ENCODE data around the gene OR51E1. TPM values are rescaled to one million over a fixed set of nuclear protein-coding genes. Genes with fewer than 3 reads are reported as not detected.

The OR51E1 gene
- total and polyA plus RNA-seq, 7 experiments from 2014 or later = not detected

DNA sequence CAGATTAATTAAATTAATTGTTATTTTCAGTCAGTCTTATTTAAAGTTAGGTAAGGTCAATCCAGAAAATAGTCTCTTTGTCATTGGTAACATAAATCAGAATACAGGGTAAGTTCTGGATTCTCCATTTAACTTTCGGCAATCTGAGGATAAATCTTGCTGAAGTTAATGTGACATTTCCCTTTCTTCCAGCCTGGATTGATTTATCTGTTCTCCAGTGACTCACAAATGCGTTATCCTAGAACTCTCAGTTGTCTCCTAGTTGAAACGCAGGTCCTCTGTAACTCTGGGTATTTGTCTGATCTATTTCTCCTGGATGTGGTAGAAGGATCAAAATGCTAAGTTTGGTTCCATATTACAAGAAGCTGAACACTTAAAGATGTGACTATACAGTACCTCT, 21.0 kb downstream of the OR51E1 start:
- Histone ChIP-seq H3K27ac (ENCODE audit: low read depth, low read length) (no peak overlapping the region), H3K9me3 (ENCODE audit: control insufficient read depth in 2 of 3, low read length in 3 of 3) (no peaks in the 10 kb centered on the region), H3K4me1 (ENCODE audit: control insufficient read depth in 2 of 2, insufficient read depth in 2 of 2, low read length in 2 of 2) (no peaks in the 10 kb centered on the region), H3K27me3 (ENCODE audit: control insufficient read depth in 2 of 2, insufficient read depth in 2 of 2, low read length in 2 of 2) (no peaks in the 10 kb centered on the region), H3K36me3 (ENCODE audit: control insufficient read depth in 2 of 3, insufficient read depth in 3 of 3, low read length in 3 of 3) (no peaks in the 10 kb centered on the region), H3K4me3 (ENCODE audit: low read length) (no peak overlapping the region)
- H3K27ac Mint-ChIP-seq = no peak overlapping the region
- no peaks in the 10 kb centered on the region for H3K9me3 Mint-ChIP-seq
- CTCF ChIA-PET = no interaction called here
- POLR2A ChIA-PET = no interaction called here
- H3K27me3 Mint-ChIP-seq = peaks cover 18 to 32% (median 22%) of the 10 kb centered on the region in 5 donors
- no peaks in the 10 kb centered on the region for H3K4me1 Mint-ChIP-seq
- intact Hi-C loops (cut with micrococcal nuclease) = no loop called here
- peaks cover 0 to 5% (median 0%) of the 10 kb centered on the region in 5 donors for H3K36me3 Mint-ChIP-seq
- no peak for DNase-seq
- no peak for ATAC-seq
- no peak overlapping the region for H3K4me3 Mint-ChIP-seq

DNA sequence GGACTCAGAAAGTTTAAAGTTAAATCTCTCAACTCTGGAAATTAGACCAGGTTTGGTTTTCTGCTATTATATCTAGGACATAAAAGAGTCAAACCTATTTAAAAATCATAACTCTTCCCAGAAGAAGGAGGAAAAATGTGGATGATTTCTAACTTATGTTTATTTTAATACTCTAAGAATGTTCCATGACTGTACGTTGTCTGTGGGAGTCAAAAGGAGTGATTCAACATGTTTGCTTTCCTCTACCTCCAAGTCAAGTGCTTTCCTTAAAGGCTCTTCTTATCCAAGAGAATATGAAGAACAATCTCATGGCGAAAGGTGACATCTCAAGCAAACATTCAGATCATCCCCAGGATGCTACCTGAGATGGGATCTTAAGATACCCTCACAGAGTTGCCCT, 21.6 kb downstream of the OR51E1 start:
- Histone ChIP-seq H3K4me3 (ENCODE audit: low read length) (no peak overlapping the region), H3K27me3 (ENCODE audit: control insufficient read depth in 2 of 2, insufficient read depth in 2 of 2, low read length in 2 of 2) (no peaks in the 10 kb centered on the region), H3K4me1 (ENCODE audit: control insufficient read depth in 2 of 2, insufficient read depth in 2 of 2, low read length in 2 of 2) (no peaks in the 10 kb centered on the region), H3K36me3 (ENCODE audit: control insufficient read depth in 2 of 3, insufficient read depth in 3 of 3, low read length in 3 of 3) (no peaks in the 10 kb centered on the region), H3K27ac (ENCODE audit: low read depth, low read length) (no peak overlapping the region), H3K9me3 (ENCODE audit: control insufficient read depth in 2 of 3, low read length in 3 of 3) (no peaks in the 10 kb centered on the region)
- no peaks in the 10 kb centered on the region for H3K4me1 Mint-ChIP-seq
- POLR2A ChIA-PET = no interaction called here
- DNase-seq = no peak
- CTCF ChIA-PET = no interaction called here
- H3K9me3 Mint-ChIP-seq = no peaks in the 10 kb centered on the region
- H3K36me3 Mint-ChIP-seq = peaks cover 0 to 5% (median 0%) of the 10 kb centered on the region in 5 donors
- intact Hi-C loops (cut with micrococcal nuclease) = no loop called here
- H3K4me3 Mint-ChIP-seq = no peak overlapping the region
- H3K27me3 Mint-ChIP-seq = peaks cover 16 to 32% (median 22%) of the 10 kb centered on the region in 5 donors
- no peak for ATAC-seq
- no peak overlapping the region for H3K27ac Mint-ChIP-seq

DNA sequence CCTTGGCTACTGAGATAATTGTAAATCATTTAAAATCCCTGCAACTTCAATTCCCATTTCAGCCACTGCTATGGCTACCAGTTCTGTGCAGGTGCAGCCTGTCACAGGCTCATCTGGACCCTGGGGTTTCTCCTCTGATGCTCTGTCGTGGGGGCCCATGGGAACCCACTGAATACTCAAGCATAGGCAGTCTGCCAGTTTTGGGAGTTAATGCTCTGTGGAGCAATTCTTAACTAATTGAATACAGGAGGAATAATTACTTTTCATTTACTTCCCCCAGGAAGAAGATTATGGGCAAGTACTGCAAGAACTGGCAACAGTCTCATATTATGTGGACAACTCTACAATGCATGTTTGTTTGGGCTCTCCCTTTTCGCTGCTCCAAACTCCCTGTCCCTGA, 28.0 kb downstream of the OR51E1 start:
- Histone ChIP-seq H3K9me3 (ENCODE audit: control insufficient read depth in 2 of 3, low read length in 3 of 3) (no peaks in the 10 kb centered on the region), H3K4me1 (ENCODE audit: control insufficient read depth in 2 of 2, insufficient read depth in 2 of 2, low read length in 2 of 2) (no peaks in the 10 kb centered on the region), H3K27ac (ENCODE audit: low read depth, low read length) (no peak overlapping the region), H3K4me3 (ENCODE audit: low read length) (no peak overlapping the region), H3K36me3 (ENCODE audit: control insufficient read depth in 2 of 3, insufficient read depth in 3 of 3, low read length in 3 of 3) (no peaks in the 10 kb centered on the region), H3K27me3 (ENCODE audit: control insufficient read depth in 2 of 2, insufficient read depth in 2 of 2, low read length in 2 of 2) (no peaks in the 10 kb centered on the region)
- ATAC-seq = no peak
- H3K27me3 Mint-ChIP-seq = peaks cover 2 to 49% (median 29%) of the 10 kb centered on the region in 5 donors
- ChIA-PET POLR2A (no interaction called here), CTCF (no interaction called here)
- intact Hi-C loops (cut with micrococcal nuclease) = no loop called here
- no peaks in the 10 kb centered on the region for H3K4me1 Mint-ChIP-seq
- H3K4me3 Mint-ChIP-seq = no peak overlapping the region
- DNase-seq = no peak
- no peaks in the 10 kb centered on the region for H3K36me3 Mint-ChIP-seq
- H3K9me3 Mint-ChIP-seq = no peaks in the 10 kb centered on the region
- H3K27ac Mint-ChIP-seq = no peak overlapping the region

DNA sequence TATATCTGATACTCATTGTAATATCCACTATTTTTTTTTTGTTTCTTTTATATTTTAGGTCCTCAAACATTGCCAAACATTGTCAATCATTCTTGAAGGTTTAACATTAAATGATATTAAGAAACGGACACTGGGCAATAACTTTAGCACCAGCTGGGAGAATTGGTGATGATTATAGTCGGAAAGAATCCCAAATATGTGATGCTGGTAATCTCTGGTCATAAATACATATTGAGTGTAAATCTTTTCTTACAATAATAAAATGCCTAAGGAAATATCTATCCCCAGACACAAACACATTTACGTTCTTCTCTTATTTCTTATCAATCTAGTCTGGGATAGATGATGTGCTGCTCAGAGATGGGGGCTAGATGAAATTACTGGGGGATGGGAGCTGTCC, 28.7 kb downstream of the OR51E1 start:
- H3K27me3 Mint-ChIP-seq = peaks cover 2 to 50% (median 30%) of the 10 kb centered on the region in 5 donors
- no peak for ATAC-seq
- no peaks in the 10 kb centered on the region for H3K36me3 ChIP-seq (ENCODE audit: control insufficient read depth in 2 of 3, insufficient read depth in 3 of 3, low read length in 3 of 3)
- DNase-seq = no peak
- H3K27me3 ChIP-seq (ENCODE audit: control insufficient read depth in 2 of 2, insufficient read depth in 2 of 2, low read length in 2 of 2) = no peaks in the 10 kb centered on the region
- no peak overlapping the region for H3K4me3 ChIP-seq (ENCODE audit: low read length)
- H3K9me3 Mint-ChIP-seq = no peaks in the 10 kb centered on the region
- CTCF ChIA-PET = no interaction called here
- H3K4me1 ChIP-seq (ENCODE audit: control insufficient read depth in 2 of 2, insufficient read depth in 2 of 2, low read length in 2 of 2) = no peaks in the 10 kb centered on the region
- no peaks in the 10 kb centered on the region for H3K9me3 ChIP-seq (ENCODE audit: control insufficient read depth in 2 of 3, low read length in 3 of 3)
- no peak overlapping the region for H3K27ac ChIP-seq (ENCODE audit: low read depth, low read length)
- no peaks in the 10 kb centered on the region for H3K36me3 Mint-ChIP-seq
- POLR2A ChIA-PET = no interaction called here
- intact Hi-C loops (cut with micrococcal nuclease) = no loop called here
- no peak overlapping the region for H3K4me3 Mint-ChIP-seq
- no peak overlapping the region for H3K27ac Mint-ChIP-seq
- H3K4me1 Mint-ChIP-seq = no peaks in the 10 kb centered on the region

DNA sequence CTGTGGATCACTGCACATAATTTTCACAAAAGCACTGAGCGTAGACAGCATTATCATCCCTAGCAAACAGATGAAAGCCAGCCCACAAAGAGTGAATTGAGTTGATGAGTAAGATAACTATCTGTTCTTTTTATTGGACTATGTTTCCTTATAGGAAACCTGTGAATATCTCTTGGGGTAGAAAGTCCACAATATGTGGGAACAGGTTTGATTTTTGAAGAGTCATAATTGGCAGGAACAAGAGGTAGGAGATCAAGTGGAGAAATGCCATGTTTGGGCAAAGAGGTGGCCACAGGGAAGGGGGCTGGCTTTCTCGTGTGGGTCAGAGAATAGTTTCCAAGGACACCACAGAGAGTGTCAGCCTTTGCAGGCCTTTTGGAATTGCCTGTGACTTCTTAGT, 30.0 kb downstream of the OR51E1 start:
- DNase-seq (no peak), ATAC-seq (no peak)
- Histone ChIP-seq H3K36me3 (ENCODE audit: control insufficient read depth in 2 of 3, insufficient read depth in 3 of 3, low read length in 3 of 3) (no peaks in the 10 kb centered on the region), H3K4me1 (ENCODE audit: control insufficient read depth in 2 of 2, insufficient read depth in 2 of 2, low read length in 2 of 2) (no peaks in the 10 kb centered on the region), H3K27me3 (ENCODE audit: control insufficient read depth in 2 of 2, insufficient read depth in 2 of 2, low read length in 2 of 2) (no peaks in the 10 kb centered on the region), H3K27ac (ENCODE audit: low read depth, low read length) (no peak overlapping the region), H3K4me3 (ENCODE audit: low read length) (no peak overlapping the region), H3K9me3 (ENCODE audit: control insufficient read depth in 2 of 3, low read length in 3 of 3) (no peaks in the 10 kb centered on the region)
- H3K4me1 Mint-ChIP-seq = no peaks in the 10 kb centered on the region
- CTCF ChIA-PET = no interaction called here
- POLR2A ChIA-PET = no interaction called here
- peaks cover 2 to 50% (median 30%) of the 10 kb centered on the region in 5 donors for H3K27me3 Mint-ChIP-seq
- intact Hi-C loops (cut with micrococcal nuclease) = no loop called here
- no peaks in the 10 kb centered on the region for H3K9me3 Mint-ChIP-seq
- H3K27ac Mint-ChIP-seq = no peak overlapping the region
- no peaks in the 10 kb centered on the region for H3K36me3 Mint-ChIP-seq
- no peak overlapping the region for H3K4me3 Mint-ChIP-seq

DNA sequence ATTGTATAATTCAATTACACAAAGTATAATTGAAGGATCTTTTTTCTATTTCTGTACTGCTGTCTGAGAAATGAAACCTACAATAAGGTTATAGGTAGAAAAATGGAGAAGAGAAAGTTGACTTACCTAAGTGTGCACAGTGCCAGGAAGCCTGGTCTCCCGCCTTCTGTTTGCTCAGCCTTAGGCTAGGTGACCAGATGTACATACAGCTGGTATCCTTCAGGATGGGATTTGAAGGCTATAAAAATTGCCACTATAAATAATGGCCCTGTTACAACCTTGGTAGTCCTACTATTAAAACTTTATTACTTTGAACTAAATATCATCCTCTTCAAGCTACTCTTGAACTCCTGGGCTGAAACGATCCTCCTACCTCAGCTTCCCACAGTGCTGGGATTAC, 34.2 kb downstream of the OR51E1 start:
- Histone ChIP-seq H3K4me1 (ENCODE audit: control insufficient read depth in 2 of 2, insufficient read depth in 2 of 2, low read length in 2 of 2) (no peaks in the 10 kb centered on the region), H3K27ac (ENCODE audit: low read depth, low read length) (no peak overlapping the region), H3K4me3 (ENCODE audit: low read length) (no peak overlapping the region), H3K27me3 (ENCODE audit: control insufficient read depth in 2 of 2, insufficient read depth in 2 of 2, low read length in 2 of 2) (no peaks in the 10 kb centered on the region), H3K36me3 (ENCODE audit: control insufficient read depth in 2 of 3, insufficient read depth in 3 of 3, low read length in 3 of 3) (no peaks in the 10 kb centered on the region), H3K9me3 (ENCODE audit: control insufficient read depth in 2 of 3, low read length in 3 of 3) (no peaks in the 10 kb centered on the region)
- H3K9me3 Mint-ChIP-seq = no peaks in the 10 kb centered on the region
- no peak for ATAC-seq
- ChIA-PET CTCF (no interaction called here), POLR2A (no interaction called here)
- no peak overlapping the region for H3K27ac Mint-ChIP-seq
- no peaks in the 10 kb centered on the region for H3K4me1 Mint-ChIP-seq
- intact Hi-C loops (cut with micrococcal nuclease) = no loop called here
- H3K36me3 Mint-ChIP-seq = no peaks in the 10 kb centered on the region
- no peak overlapping the region for H3K4me3 Mint-ChIP-seq
- peaks cover 0 to 38% (median 22%) of the 10 kb centered on the region in 5 donors for H3K27me3 Mint-ChIP-seq
- no peak for DNase-seq

DNA sequence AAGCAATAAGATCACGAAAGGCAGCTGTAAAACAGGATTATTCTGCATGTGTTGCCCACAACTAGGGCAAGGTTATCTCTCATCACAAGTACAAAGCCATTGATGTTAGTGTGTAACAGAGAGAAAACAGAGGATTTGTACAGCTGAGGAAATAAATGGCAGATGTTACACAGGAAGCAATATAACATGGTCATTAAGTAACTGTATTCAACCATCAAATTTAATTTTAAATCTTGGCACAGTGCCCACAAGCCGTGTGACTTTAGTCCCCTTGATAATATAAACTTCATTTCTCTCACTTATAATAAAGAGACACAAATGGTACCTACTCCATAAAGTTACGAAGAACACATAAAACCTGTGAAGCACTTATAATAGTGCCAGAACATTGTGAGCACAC, 36.6 kb downstream of the OR51E1 start:
- Mint-ChIP-seq H3K36me3 (no peaks in the 10 kb centered on the region), H3K27ac (no peak overlapping the region), H3K9me3 (no peaks in the 10 kb centered on the region), H3K4me3 (no peak overlapping the region), H3K4me1 (no peaks in the 10 kb centered on the region), H3K27me3 (peaks cover 0 to 26% (median 18%) of the 10 kb centered on the region in 5 donors)
- ATAC-seq = no peak
- Histone ChIP-seq H3K27me3 (ENCODE audit: control insufficient read depth in 2 of 2, insufficient read depth in 2 of 2, low read length in 2 of 2) (no peaks in the 10 kb centered on the region), H3K9me3 (ENCODE audit: control insufficient read depth in 2 of 3, low read length in 3 of 3) (no peaks in the 10 kb centered on the region), H3K27ac (ENCODE audit: low read depth, low read length) (no peak overlapping the region), H3K36me3 (ENCODE audit: control insufficient read depth in 2 of 3, insufficient read depth in 3 of 3, low read length in 3 of 3) (no peaks in the 10 kb centered on the region), H3K4me1 (ENCODE audit: control insufficient read depth in 2 of 2, insufficient read depth in 2 of 2, low read length in 2 of 2) (no peaks in the 10 kb centered on the region), H3K4me3 (ENCODE audit: low read length) (no peak overlapping the region)
- CTCF ChIA-PET = no interaction called here
- POLR2A ChIA-PET = no interaction called here
- intact Hi-C loops (cut with micrococcal nuclease) = no loop called here
- DNase-seq = no peak
